ENCODE data around the gene CXCR6.

CXCR6 gene

DNA sequence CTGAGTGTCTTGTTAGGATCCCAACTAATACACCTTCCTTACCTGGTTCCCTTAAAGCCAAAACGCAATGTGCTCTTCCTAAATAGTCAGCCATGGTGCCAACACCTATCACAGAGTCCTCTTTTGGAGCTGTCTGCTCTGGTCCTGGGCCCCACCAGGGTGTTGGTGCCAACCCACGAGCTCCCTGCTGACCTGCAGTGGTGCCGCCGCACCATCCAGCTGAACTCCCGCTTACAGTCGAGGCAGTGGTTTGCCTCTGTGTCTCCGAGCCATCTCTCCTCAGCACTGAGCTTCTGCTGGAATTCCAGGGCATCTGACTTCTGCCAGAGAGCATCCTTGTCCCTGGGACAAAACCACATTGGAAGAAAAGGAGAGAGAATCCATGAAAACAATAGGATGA, 15.9 kb downstream of the CXCR6 start:
- TF ChIP-seq TEAD4 (IDR thresholded peaks at IDR 0.05) (no peak), CREB1 (IDR thresholded peaks at IDR 0.05; ENCODE audit: low read depth) (no peak), YY1 (IDR thresholded peaks at IDR 0.05; ENCODE audit: low read depth) (no peak), CEBPB (IDR thresholded peaks at IDR 0.05) (no peak), EGR1 (IDR thresholded peaks at IDR 0.05) (no peak), FOXM1 (IDR thresholded peaks at IDR 0.05; ENCODE audit: borderline replicate concordance, low read depth) (no peak), EP300 (IDR thresholded peaks at IDR 0.05; ENCODE audit: borderline replicate concordance) (no peak), TAF1 (IDR thresholded peaks at IDR 0.05; ENCODE audit: low read depth) (no peak), RAD21 (IDR thresholded peaks at IDR 0.05; ENCODE audit: low read depth) (no peak), TCF12 (IDR thresholded peaks at IDR 0.05; ENCODE audit: low read depth) (no peak), ZBTB7A (IDR thresholded peaks at IDR 0.05; ENCODE audit: low read depth) (no peak), NFIC (IDR thresholded peaks at IDR 0.05) (no peak)
- TF ChIP-seq, protein P1, sequence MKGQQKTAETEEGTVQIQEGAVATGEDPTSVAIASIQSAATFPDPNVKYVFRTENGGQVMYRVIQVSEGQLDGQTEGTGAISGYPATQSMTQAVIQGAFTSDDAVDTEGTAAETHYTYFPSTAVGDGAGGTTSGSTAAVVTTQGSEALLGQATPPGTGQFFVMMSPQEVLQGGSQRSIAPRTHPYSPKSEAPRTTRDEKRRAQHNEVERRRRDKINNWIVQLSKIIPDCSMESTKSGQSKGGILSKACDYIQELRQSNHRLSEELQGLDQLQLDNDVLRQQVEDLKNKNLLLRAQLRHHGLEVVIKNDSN (IDR thresholded peaks at IDR 0.05): no peak
- TF ChIP-seq, protein P2, sequence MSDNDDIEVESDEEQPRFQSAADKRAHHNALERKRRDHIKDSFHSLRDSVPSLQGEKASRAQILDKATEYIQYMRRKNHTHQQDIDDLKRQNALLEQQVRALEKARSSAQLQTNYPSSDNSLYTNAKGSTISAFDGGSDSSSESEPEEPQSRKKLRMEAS (IDR thresholded peaks at IDR 0.05): no peak
- TF ChIP-seq, protein P3, sequence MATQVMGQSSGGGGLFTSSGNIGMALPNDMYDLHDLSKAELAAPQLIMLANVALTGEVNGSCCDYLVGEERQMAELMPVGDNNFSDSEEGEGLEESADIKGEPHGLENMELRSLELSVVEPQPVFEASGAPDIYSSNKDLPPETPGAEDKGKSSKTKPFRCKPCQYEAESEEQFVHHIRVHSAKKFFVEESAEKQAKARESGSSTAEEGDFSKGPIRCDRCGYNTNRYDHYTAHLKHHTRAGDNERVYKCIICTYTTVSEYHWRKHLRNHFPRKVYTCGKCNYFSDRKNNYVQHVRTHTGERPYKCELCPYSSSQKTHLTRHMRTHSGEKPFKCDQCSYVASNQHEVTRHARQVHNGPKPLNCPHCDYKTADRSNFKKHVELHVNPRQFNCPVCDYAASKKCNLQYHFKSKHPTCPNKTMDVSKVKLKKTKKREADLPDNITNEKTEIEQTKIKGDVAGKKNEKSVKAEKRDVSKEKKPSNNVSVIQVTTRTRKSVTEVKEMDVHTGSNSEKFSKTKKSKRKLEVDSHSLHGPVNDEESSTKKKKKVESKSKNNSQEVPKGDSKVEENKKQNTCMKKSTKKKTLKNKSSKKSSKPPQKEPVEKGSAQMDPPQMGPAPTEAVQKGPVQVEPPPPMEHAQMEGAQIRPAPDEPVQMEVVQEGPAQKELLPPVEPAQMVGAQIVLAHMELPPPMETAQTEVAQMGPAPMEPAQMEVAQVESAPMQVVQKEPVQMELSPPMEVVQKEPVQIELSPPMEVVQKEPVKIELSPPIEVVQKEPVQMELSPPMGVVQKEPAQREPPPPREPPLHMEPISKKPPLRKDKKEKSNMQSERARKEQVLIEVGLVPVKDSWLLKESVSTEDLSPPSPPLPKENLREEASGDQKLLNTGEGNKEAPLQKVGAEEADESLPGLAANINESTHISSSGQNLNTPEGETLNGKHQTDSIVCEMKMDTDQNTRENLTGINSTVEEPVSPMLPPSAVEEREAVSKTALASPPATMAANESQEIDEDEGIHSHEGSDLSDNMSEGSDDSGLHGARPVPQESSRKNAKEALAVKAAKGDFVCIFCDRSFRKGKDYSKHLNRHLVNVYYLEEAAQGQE (IDR thresholded peaks at IDR 0.05; ENCODE audit: low read depth): no peak

DNA sequence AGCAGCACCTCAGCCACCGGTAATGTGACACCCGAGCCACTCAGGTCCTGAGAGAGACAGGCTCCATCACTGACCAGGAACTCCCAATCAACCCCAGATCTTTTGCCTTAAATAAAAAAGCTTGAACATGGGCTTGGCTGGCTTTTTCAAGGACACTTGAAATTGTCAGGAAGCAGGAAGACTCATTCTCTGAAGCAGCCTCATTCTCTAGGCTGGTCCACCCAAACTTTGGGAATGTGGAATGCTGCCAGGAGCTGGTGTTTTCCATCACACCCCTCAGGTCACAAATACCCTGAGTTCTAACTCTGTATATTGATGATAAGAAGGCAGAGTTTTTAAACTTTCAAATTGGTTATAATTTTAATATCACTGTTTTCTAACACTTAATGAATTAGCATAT, 17.0 kb downstream of the CXCR6 start:
- TF ChIP-seq NFIC (IDR thresholded peaks at IDR 0.05) (no peak), CREB1 (IDR thresholded peaks at IDR 0.05; ENCODE audit: low read depth) (no peak), EGR1 (IDR thresholded peaks at IDR 0.05) (no peak), EP300 (IDR thresholded peaks at IDR 0.05; ENCODE audit: borderline replicate concordance) (no peak), FOXM1 (IDR thresholded peaks at IDR 0.05; ENCODE audit: borderline replicate concordance, low read depth) (no peak), YY1 (IDR thresholded peaks at IDR 0.05; ENCODE audit: low read depth) (no peak), TAF1 (IDR thresholded peaks at IDR 0.05; ENCODE audit: low read depth) (no peak), TCF12 (IDR thresholded peaks at IDR 0.05; ENCODE audit: low read depth) (no peak), TEAD4 (IDR thresholded peaks at IDR 0.05) (no peak), ZBTB7A (IDR thresholded peaks at IDR 0.05; ENCODE audit: low read depth) (no peak)
- TF ChIP-seq, protein P1 (IDR thresholded peaks at IDR 0.05): no peak
- TF ChIP-seq, protein P2 (IDR thresholded peaks at IDR 0.05): no peak
- TF ChIP-seq, protein P3 (IDR thresholded peaks at IDR 0.05; ENCODE audit: low read depth): no peak

DNA sequence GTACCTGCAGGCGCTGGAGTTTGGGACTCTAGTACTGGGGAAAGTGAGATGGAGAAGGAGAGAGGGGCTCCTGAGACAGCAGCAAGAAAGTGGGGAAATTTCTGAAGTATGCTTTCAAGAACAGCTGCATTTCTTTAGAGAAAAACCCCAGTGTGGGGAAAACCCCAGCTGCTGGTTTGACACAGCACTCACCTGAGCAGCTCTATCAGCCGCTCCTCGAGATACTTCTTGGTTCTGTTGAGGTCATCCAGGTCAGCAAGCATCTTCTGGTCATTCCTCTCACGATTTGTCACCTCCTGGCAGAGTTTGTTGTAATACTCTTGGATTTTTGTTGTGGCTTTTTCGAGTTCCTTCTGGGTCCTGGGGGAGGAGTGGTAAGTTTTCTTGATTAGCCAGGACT, 18.8 kb downstream of the CXCR6 start:
- TF ChIP-seq TEAD4 (IDR thresholded peaks at IDR 0.05) (no peak), CEBPB (IDR thresholded peaks at IDR 0.05) (no peak), TCF12 (IDR thresholded peaks at IDR 0.05; ENCODE audit: low read depth) (no peak), TAF1 (IDR thresholded peaks at IDR 0.05; ENCODE audit: low read depth) (no peak), ZBTB7A (IDR thresholded peaks at IDR 0.05; ENCODE audit: low read depth) (no peak), YY1 (IDR thresholded peaks at IDR 0.05; ENCODE audit: low read depth) (no peak), CREB1 (IDR thresholded peaks at IDR 0.05; ENCODE audit: low read depth) (no peak), RAD21 (IDR thresholded peaks at IDR 0.05; ENCODE audit: low read depth) (no peak), EP300 (IDR thresholded peaks at IDR 0.05; ENCODE audit: borderline replicate concordance) (no peak), NFIC (IDR thresholded peaks at IDR 0.05) (no peak)
- TF ChIP-seq, protein P2 (IDR thresholded peaks at IDR 0.05): no peak
- TF ChIP-seq, protein P3 (IDR thresholded peaks at IDR 0.05; ENCODE audit: low read depth): no peak
- TF ChIP-seq, protein P1 (IDR thresholded peaks at IDR 0.05): no peak

DNA sequence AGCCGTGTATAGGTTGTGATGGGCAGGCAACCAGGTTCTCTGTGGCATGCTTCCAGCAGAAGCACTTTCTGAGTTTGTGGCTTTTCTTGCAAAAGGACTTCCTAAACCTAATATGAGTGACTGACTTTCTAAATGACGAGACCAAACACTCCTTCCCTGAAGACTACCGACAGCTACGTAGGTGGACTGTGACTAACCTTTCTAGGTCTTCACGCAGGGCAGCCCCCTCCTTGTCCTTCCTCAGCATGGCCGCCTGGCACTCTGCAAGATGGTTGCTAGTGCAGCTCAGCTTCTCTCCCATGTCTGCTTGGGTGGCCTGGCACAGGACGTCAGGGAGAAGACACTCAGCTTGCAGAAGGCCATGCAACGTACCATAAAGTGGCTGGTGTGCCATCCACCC, 20.9 kb downstream of the CXCR6 start:
- no peak for TF ChIP-seq TCF12 (IDR thresholded peaks at IDR 0.05; ENCODE audit: low read depth)
- no peak for TF ChIP-seq FOXM1 (IDR thresholded peaks at IDR 0.05; ENCODE audit: borderline replicate concordance, low read depth)

All from Ishikawa (cell line).